Measurements from ENCODE around the gene DUS3L. TPM values are rescaled to one million over a fixed set of nuclear protein-coding genes. Genes with fewer than 3 reads are reported as not detected.
"Not testable (repeated sequence)": the region's sequence is repeated elsewhere in the genome, so short reads cannot be mapped to it uniquely, and the experiment has no call there.

Gene DUS3L
- total RNA-seq, 1 donor from 2014 or later = 53.7 TPM

- intact Hi-C loops (cut with micrococcal nuclease) = no loop called here
Observed at GRCh38 chr19:5801796-5802619, 11.0 kb upstream of the DUS3L start.

DNA sequence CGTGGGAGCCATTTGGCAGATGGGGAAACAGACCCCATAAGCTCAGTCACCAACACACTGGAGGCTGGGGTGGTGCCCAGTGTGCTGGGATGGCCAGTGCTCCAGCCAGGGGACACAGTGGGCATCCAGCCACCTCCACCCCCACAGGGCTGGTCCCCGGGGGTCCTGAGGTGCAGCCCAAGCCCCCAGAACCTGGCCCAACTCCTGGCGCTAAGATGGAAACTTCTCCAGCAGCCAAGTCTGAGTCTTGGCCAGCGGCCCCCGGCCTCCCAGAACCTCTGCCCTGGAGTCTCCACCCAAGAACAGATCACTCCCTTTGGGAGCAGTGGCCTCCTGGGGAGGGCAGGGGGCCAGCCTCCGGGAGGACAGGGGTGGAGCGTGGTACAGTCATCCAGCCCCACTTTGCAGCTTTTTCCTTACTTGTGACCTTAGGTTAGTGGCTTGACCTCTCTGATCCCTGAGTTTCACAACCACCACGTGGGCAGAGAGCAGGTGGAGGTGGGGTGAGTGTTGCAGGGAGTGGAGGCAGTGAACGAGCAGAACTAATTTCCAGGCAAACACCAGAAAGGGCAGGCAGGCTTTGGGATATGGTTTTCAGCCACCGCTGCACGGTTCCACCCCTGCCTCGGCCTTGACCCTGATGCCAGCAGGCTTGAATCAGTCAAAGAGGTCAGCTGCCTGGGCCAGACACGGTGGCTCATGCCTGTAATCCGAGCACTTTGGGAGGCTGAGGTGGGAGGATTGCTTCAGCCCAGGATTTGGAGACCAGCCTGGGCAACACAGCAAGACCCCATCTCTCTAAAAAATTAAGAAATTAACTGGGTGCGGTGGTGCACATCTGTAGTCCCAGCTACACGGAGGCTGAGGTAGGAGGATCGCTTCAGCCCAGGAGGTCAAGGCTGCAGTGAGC is 9.7 kb upstream of the DUS3L start:
- intact Hi-C loops (cut with micrococcal nuclease) = no loop called here

DNA sequence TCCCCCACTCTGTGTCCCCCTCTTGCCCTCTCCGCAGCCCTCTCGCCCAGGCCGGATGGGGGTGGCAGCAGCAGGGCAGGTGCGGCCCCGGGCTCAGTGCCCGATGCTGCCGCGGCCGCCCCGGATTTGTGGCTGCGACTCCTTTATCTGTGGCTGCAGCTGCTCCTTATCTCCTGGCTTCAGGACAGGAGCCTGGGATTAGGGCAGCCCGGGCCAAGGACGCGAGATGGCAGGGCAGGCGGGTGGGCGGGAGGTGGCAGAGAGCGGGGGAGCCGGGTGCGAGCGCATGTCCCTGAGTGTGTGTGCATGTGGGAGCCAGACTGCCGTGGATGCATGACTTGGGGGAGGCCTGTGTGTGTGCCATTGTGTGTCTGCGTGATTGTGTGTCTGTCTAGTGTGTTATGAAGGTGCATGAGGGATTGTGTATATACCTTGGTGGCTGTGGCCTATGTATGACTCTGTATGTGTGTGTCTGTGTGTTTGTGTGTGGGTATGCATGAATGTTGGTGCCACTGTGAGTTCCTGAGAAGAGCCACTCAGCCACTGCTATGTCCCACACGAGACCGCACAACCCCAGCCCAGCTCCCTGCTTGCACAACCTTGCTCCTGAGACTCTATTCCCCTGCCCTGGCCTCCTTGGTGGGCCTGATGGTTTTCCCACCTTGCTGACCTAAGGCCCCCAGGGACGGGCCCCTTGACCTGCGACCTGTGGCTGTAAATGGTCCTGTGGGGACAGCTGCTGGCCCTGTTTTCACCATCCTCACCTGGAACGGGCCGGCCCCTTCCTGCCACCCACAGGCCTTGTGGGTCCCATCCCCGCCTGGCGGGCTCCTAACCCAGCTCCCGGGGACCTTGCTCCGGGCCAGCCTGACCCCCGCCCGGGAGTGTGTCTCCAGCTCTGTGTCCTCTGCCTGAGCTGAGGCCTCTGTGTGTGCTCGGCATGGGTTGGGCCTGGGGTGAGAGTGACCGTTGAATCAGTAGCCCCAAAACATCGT is 8.6 kb upstream of the DUS3L start:
- intact Hi-C loops (cut with micrococcal nuclease) = no loop called here

GRCh38 chr19:5798244-5798643 is 7.3 kb upstream of the DUS3L start:
- intact Hi-C loops (cut with micrococcal nuclease) = no loop called here

DNA sequence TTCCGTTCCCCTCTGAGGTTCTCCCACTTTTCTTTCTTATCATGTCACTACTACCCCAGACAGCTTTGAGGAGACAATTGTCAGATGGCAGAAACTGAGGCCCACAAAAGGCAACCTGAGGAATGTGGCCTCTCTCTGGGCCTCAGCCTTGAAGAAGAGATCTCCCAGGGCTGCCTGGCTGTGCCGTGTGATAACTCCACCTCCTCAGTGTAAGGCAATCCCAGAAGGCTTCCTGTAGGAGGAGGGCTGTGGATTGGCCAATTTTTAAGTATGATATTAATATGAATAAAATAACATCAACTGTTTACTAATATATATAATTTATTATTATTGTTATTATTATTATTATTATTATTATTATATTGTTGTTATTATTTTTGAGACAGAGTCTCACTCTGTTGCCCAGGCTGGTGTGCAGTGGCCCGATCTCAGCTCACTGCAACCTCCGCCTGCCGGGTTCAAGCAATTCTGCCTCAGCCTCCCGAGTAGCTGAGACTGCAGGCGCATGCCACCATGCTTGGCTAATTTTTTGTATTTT is 4.5 kb upstream of the DUS3L start:
- intact Hi-C loops (cut with micrococcal nuclease) = no loop called here

DNA sequence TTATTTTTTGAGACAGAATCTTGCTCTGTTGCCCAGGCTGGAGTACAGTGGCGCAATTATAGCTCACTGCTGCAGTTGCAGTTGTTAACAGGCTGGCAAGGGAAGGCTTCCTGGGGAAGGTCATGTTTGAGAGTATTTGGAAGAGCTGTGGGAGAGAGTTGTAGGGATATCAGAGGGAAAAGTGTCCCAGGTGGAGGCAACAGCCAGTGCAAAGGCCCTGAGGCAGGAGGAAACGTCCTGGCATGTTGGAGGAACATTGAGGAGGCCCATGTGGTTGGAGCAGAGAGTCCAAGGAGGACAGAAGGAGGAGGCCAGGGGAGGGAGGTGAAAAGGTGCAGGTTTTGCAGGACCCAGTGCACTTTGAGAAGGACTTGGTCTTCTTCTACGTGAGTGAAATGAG is 2.2 kb upstream of the DUS3L start:
- intact Hi-C loops (cut with micrococcal nuclease) = no loop called here

DNA sequence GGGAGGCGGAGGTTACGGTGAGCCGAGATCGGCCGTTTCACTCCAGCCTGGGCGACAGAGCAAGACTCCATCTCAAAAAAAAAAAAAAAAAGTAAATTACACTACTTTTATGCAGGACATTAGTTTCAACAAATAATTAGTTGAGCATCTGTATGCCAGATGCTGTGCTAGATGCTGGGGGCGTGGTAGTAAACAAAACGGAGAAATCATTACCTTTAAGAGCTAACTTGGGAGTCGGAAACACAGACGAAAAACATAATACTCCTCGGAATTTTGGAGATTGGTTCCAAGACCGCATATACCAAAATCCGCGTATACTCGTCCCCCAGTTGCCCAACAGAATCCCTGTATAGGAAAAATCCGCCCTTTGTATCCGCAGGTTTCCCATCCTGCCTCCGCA is 1.3 kb upstream of the DUS3L start:
- intact Hi-C loops (cut with micrococcal nuclease) = no loop called here

GRCh38 chr19:5789886-5790558 is 941 bp downstream of the DUS3L start:
- intact Hi-C loops (cut with micrococcal nuclease) = loop anchor here (1.0 to 2.0 kb wide), 11 partner anchors 38 to 1319 kb away; partner anchors contain the start of genes ALKBH7, CATSPERD, CLPP and GPR108

DNA sequence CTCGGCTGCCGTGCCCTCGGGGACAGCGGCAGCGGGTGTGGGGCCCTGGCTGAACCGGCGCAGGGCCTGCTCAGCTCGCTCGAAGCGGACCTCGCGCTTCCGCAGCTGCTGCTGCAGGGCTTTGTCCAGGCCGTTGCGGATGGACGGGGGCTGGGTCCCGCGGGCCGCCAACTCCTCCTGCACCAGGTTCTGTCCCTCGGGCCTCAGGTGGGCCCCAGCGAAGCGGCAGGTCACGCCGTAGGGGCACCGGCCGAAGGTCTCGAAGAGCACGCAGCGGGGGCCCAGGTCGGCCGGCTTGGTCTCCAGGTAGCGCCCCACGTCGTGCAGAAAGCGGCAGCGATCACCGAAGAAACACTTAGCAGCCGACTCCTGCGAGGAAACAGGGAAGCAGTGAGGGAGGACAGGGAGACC is 1.6 kb downstream of the DUS3L start:
- intact Hi-C loops (cut with micrococcal nuclease) = no loop called here

DNA sequence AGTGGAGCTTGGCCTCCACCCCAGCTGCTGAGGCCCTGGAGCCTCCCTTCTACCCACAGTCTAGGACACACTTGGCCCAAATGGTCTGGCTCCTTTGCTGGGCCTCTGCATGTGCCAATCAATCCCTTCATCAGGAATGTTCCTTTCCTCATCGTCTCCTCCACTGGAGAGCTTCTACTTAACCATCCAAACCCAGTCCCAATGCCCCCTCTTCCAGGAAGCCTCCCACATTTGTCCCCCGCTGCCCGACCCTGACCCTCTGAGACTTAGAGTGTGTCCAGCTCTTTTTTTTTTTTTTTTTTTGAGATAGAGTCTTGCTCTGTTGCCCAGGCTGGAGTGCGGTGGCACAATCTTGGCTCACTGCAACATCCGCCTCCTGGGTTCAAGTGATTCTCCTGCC is 2.5 kb downstream of the DUS3L start:
- intact Hi-C loops (cut with micrococcal nuclease) = no loop called here

DNA sequence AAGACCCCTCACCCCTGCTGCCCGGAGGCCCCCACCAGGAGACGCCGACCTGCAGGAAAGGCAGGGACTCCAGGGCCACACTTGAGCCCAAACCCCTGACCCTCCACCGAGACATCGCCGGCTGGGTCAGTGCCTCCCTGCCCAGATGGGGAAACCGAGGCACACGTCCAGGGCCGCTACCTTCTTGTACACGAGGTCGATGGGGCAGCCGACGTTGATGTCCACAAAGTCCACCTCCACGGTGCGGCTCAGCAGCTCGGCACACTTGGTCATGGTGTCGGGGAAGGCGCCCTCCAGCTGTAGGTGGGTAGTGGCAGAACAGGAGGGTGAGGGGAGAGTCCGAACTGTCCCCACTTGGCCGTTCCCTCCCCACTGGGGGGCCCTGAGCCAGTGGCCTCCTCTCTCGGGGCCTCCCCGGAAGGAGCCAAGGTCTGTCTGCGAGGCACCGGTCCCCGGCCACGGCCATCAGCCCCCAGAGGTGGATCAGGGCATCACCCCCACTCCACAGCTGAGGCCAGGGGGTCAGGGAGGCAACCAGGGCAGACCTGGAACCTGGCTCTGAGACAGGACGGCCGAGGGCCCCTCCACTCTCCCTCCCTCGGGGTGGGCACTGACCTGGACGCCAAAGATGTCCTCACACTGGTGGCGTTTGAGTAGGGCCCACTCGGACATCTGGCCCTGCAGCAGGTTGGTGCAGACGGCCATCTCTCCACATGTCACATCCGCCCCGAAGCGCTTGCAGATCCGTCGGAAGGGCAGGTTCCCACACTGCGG is 3.4 kb downstream of the DUS3L start:
- intact Hi-C loops (cut with micrococcal nuclease) = no loop called here

DNA sequence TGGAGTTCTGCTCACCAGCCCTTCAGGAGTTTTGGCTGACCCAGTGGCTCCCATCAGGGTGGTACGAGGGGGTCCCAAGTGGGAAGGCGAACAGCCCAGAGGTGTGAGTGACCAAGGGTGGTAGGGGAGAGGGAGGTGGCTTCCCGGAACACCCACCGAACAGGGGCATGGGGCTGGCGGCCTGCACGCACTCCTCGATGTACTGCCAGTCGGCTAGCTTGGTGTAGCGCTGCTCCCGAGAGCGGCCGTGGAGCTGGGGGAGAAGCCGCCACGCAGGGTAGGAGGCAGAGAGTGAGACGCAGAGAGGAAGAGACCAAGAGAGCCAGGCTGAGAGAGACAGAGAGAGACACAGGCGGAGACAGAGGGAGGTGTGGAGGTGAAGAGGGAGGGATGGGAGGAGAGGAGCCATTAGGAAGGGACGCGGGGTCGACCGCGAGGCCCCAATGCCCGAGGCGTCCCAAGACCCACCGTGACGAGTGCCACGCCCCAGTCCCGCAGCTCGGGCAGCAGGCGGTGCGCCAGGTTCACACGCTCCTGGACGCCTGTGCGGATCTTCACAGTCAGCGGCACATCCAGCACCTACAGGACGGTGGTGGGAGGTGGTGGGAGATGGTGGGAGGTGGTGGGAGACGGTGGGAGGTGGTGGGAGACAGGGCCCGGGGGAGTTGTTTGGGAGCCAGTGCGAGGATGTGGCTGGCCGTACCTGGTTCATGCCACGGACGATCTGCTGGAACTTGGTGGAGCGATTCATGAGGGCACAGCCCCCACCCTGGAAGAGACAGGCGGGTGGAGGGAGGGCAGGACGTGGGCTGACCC is 4.2 kb downstream of the DUS3L start:
- intact Hi-C loops (cut with micrococcal nuclease) = no loop called here

- intact Hi-C loops (cut with micrococcal nuclease) = no loop called here
Observed at GRCh38 chr19:5785423-5785822, 5.5 kb downstream of the DUS3L start.

DNA sequence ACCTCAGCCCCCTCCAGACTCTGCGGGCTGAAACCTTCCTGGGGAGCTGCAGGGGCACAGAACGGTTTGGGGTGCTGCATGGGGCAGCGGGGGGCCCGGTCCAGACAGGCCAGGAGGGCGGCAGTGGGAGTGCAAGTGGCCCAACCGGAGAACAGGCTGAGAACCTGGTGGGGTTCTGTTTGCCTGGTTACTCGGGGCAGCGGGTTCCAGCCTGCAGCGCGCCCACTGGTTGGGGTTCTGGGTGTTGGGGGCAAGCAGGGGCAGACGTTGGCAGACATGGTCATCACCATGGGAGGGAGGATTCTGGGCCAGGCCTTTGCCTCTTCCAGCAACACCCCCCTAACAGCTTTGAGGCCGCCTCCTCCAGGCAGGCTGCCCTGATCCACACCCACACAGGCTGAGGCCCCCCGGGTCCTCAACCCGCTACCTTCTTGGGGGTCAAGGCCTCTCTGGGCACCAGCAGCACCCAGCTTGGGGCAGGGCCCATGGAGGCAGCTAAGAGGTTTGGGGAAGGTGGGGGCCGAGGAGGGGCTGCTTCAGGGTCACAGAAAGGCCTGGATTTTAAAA is 6.3 kb downstream of the DUS3L start, which contains the start of gene PRR22:
Gene PRR22, minus strand, starts transcription at position 166 of the 567 bp plus-strand sequence. Its CDS starts 86 bp downstream, at position 80.
- intact Hi-C loops (cut with micrococcal nuclease) = no loop called here

- intact Hi-C loops (cut with micrococcal nuclease) = no loop called here
Observed at GRCh38 chr19:5782945-5783919, 7.7 kb downstream of the DUS3L start.

GRCh38 chr19:5782322-5782721 is 8.6 kb downstream of the DUS3L start:
- intact Hi-C loops (cut with micrococcal nuclease) = no loop called here

GRCh38 chr19:5780916-5781315 is 10.0 kb downstream of the DUS3L start:
- intact Hi-C loops (cut with micrococcal nuclease) = not testable (repeated sequence)
